Neutrophil (primary cell): ENCODE results near the gene SNX14.
"Not testable (repeated sequence)": the region's sequence is repeated elsewhere in the genome, so short reads cannot be mapped to it uniquely, and the experiment has no call there.

ENCODE experiments used
- H3K27ac ChIP-seq: fragments of 200-600 bp; sonication (generic); 2 replicates; pipeline ENCODE4 v1.5.1; 2016; ENCODE audit warnings: mild to moderate bottlenecking, moderate library complexity
- H3K27me3 ChIP-seq: fragments of 200-600 bp; sonication (generic); 2 replicates; pipeline ENCODE4 v1.6.0; 2016; ENCODE audit warnings: mild to moderate bottlenecking
- H3K36me3 ChIP-seq: fragments of 200-600 bp; sonication (generic); 2 replicates; pipeline ENCODE4 v1.5.1; 2017
- H3K4me1 ChIP-seq, 2 experiments: fragments of 200-600 bp in 1 of 2; sonication (generic) in 1 of 2; 1 replicate in 1 of 2; 2 replicates in 1 of 2; pipeline versions ENCODE4 v1.5.1 to v1.6.1; 2013 to 2016; ENCODE audit warnings: low read depth in 1 of 2, low read length in 1 of 2, mild to moderate bottlenecking in 1 of 2, moderate library complexity in 1 of 2; ENCODE audit not compliant: control insufficient read depth in 1 of 2, insufficient read depth in 1 of 2
- H3K4me3 ChIP-seq, 2 experiments: fragments of 200-600 bp in 1 of 2; sonication (generic) in 1 of 2; 1 replicate in 1 of 2; 2 replicates in 1 of 2; pipeline ENCODE4 v1.5.1; 2013 to 2016; ENCODE audit warnings: low read depth in 1 of 2, low read length in 1 of 2, mild to moderate bottlenecking in 1 of 2, moderate library complexity in 1 of 2
- H3K9me3 ChIP-seq: fragments of 200-600 bp; sonication (generic); 2 replicates; pipeline ENCODE4 v1.5.1; 2016
- TF ChIP-seq, protein P1 (sequence below): fragments of 200-600 bp; sonication (generic); IDR thresholded peaks from 2 replicates; pipeline ENCODE4 v1.5.1; 2016; ENCODE audit warnings: antibody characterized with exemption

SNX14 gene

DNA sequence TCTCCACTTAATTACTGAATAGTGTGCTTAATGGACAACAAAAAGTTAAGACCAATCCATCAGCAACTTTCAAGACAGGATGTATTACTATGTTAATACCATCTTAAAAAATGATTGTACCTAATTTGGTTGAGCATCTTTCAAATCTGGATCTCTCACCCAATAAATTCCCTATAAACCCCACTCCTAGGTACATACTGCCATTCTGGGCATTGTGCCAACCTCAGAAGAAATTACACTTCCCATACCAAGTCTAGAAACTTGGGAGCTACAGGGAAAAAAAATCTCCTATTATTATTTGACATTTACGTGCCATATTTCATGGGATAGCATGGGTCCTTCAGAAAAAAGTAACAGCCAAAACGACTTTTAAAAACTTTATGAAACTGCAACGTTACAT, 43.9 kb upstream of the SNX14 start:
- TF ChIP-seq, protein P1, sequence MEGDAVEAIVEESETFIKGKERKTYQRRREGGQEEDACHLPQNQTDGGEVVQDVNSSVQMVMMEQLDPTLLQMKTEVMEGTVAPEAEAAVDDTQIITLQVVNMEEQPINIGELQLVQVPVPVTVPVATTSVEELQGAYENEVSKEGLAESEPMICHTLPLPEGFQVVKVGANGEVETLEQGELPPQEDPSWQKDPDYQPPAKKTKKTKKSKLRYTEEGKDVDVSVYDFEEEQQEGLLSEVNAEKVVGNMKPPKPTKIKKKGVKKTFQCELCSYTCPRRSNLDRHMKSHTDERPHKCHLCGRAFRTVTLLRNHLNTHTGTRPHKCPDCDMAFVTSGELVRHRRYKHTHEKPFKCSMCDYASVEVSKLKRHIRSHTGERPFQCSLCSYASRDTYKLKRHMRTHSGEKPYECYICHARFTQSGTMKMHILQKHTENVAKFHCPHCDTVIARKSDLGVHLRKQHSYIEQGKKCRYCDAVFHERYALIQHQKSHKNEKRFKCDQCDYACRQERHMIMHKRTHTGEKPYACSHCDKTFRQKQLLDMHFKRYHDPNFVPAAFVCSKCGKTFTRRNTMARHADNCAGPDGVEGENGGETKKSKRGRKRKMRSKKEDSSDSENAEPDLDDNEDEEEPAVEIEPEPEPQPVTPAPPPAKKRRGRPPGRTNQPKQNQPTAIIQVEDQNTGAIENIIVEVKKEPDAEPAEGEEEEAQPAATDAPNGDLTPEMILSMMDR = no peak
- H3K4me3 ChIP-seq = no peak overlapping the region
- H3K9me3 ChIP-seq = no peaks in the 10 kb centered on the region
- no peak overlapping the region for H3K27ac ChIP-seq
- H3K4me1 ChIP-seq = peaks cover 16% of the 10 kb centered on the region in 2 experiments
- H3K36me3 ChIP-seq = peaks cover 52% of the 10 kb centered on the region
- H3K27me3 ChIP-seq = no peaks in the 10 kb centered on the region

- no peaks in the 10 kb centered on the region for H3K4me1 ChIP-seq
- no peak overlapping the region for H3K4me3 ChIP-seq
- H3K27ac ChIP-seq = no peak overlapping the region
- no peaks in the 10 kb centered on the region for H3K9me3 ChIP-seq
- TF ChIP-seq, protein P1 = no peak
- peaks cover 78% of the 10 kb centered on the region for H3K36me3 ChIP-seq
- H3K27me3 ChIP-seq = no peaks in the 10 kb centered on the region
These were observed 38.7 kb upstream of the SNX14 start for GRCh38 chr6:85632164-85632942.

DNA sequence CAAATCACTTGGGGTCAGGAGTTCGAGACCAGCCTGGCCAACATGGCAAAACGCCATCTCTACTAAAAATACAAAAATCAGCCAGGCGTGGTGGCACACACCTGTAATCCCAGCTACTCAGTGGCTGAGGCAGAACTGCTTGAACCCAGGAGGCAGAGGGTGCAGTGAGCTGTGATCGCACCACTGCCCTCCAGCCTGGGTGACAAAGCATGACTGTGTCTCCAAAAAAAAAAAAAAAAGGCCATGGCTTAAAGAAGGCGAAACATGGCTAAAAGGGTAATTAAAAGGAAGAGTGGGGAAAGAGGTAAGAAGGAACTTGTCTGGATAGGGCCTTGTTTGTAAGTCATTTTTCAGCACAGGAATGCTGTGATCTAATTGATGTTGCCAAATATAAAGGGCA, 37.5 kb upstream of the SNX14 start:
- not testable (repeated sequence) for H3K4me1 ChIP-seq, H3K27me3 ChIP-seq, H3K27ac ChIP-seq, H3K9me3 ChIP-seq, H3K4me3 ChIP-seq
- H3K36me3 ChIP-seq = peaks cover 72% of the 10 kb centered on the region

DNA sequence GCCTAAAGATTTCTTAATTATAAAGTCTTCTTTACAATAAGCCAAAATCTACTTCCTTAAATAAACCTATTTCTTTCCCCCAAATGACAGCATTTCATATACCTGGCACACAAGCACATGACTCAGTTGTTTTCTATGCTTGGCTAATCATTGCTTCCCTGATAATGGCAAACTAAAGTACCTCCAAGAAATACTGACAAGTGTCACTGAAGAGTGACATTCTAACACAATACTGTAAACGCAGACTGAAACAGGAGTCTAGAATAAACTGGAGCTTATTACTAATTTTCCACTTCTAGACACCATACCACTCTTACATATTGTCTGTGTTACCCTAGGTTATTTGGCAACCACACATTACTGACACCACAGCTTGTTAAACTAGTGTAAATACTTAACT, 34.7 kb upstream of the SNX14 start:
- no peaks in the 10 kb centered on the region for H3K4me1 ChIP-seq
- H3K9me3 ChIP-seq = no peaks in the 10 kb centered on the region
- peaks cover 58% of the 10 kb centered on the region for H3K36me3 ChIP-seq
- H3K27me3 ChIP-seq = no peaks in the 10 kb centered on the region
- H3K27ac ChIP-seq = no peak overlapping the region
- TF ChIP-seq, protein P1 = no peak
- H3K4me3 ChIP-seq = no peak overlapping the region

GRCh38 chr6:85620308-85620707, 26.6 kb upstream of the SNX14 start:
- Histone ChIP-seq H3K27ac (no peak overlapping the region), H3K4me1 (no peaks in the 10 kb centered on the region), H3K36me3 (peaks cover 69% of the 10 kb centered on the region), H3K9me3 (no peaks in the 10 kb centered on the region), H3K4me3 (no peak overlapping the region), H3K27me3 (no peaks in the 10 kb centered on the region)
- TF ChIP-seq, protein P1 = no peak

GRCh38 chr6:85614780-85615179, 21.1 kb upstream of the SNX14 start:
- TF ChIP-seq, protein P1 = no peak
- peaks cover 80% of the 10 kb centered on the region for H3K36me3 ChIP-seq
- no peaks in the 10 kb centered on the region for H3K27me3 ChIP-seq
- no peak overlapping the region for H3K27ac ChIP-seq
- no peaks in the 10 kb centered on the region for H3K9me3 ChIP-seq
- no peaks in the 10 kb centered on the region for H3K4me1 ChIP-seq
- H3K4me3 ChIP-seq = no peak overlapping the region
